H7 (cell line): Measurements from ENCODE around the gene ACSL1. TPM values are rescaled to one million over a fixed set of nuclear protein-coding genes. Genes with fewer than 3 reads are reported as not detected.

ENCODE experiments used
- DNase-seq: peaks from one replicate; pipeline ENCODE4 v3.0.0; 2012
- H3K27me3 ChIP-seq: 2 replicates; pipeline ENCODE4 v1.6.0; 2011; ENCODE audit warnings: mild to moderate bottlenecking, low read length; ENCODE audit not compliant: control insufficient read depth, insufficient read depth
- H3K36me3 ChIP-seq: replicated peaks from 2 replicates; pipeline ENCODE4 v1.5.1; 2011; ENCODE audit warnings: low read length; ENCODE audit not compliant: control insufficient read depth, insufficient read depth
- H3K4me3 ChIP-seq: 2 replicates; pipeline ENCODE4 v1.5.1; 2011; ENCODE audit warnings: low read depth, mild to moderate bottlenecking, control low read depth, low read length, moderate library complexity; ENCODE audit not compliant: insufficient read depth
- total RNA-seq: library from RNA; depleted of rRNA; stranded (reverse); fragments of >200 nt; shearing (Covaris generic); gene quantifications from 2 replicates; pipeline ENCODE4 v1.2.3, GENCODE V29; 2014

The ACSL1 gene
- total RNA-seq, 1 experiment from 2014 or later, result 3.5 TPM

DNA sequence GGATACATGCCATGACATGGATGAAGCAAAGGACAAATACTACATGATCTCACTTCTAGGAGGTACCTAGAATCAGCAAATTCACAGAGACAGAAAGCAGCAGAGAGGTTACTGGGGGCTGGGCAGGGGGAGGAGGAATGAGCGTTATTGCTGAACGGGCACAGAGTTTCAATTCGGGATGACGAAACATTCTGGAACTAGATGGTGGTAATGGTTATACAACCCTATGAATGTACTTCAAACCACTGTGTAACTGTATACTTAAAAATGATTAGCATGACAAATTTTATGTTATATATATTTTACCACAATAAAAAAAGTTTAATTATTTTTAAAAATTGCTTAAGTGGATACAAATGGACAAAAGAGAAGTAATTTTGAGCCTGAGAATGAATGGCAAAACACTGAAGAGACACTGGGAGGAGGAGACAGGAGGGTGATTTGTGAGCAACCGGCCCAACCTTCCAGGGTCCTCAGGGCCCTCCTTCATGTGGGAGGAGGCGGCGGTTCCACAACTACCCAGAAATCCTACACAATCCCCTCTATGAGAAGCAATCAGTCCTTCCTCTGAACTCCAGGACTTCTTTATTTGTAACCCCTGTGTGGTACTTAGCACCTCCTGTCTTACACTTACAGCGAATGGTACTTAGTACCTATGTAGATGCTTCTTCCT is 14.1 kb downstream of the ACSL1 start:
- Histone ChIP-seq H3K4me3 (no peak overlapping the region), H3K36me3 (no peaks in the 10 kb centered on the region), H3K27me3 (no peaks in the 10 kb centered on the region)
- DNase-seq, result no peak

- Histone ChIP-seq H3K4me3 (no peak overlapping the region), H3K27me3 (no peaks in the 10 kb centered on the region; the same call in 1 of the 2 replicates), H3K36me3 (no peaks in the 10 kb centered on the region)
- DNase-seq, result no peak
Observed at GRCh38 chr4:184810720-184811119, 15.0 kb downstream of the ACSL1 start.

DNA sequence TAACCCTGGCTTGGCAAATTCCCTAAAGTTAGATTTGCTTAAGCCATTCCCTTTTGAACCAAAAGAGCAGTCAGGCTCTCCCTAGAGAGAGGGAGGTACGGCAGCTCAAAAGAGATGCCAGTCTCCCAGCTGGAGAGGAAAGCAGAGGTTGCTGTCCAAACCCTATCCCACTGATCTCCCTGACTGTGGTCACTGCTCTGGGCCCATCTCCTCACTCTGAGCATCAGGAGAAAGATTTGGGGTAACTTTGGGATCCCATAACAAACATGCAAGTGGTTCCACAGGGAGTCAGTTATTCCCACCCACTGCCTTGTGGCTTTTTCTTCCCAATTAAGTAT is 17.1 kb downstream of the ACSL1 start:
- no peak overlapping the region for H3K4me3 ChIP-seq
- no peak for DNase-seq
- no peaks in the 10 kb centered on the region for H3K36me3 ChIP-seq
- no peaks in the 10 kb centered on the region; the same call in 1 of the 2 replicates for H3K27me3 ChIP-seq

DNA sequence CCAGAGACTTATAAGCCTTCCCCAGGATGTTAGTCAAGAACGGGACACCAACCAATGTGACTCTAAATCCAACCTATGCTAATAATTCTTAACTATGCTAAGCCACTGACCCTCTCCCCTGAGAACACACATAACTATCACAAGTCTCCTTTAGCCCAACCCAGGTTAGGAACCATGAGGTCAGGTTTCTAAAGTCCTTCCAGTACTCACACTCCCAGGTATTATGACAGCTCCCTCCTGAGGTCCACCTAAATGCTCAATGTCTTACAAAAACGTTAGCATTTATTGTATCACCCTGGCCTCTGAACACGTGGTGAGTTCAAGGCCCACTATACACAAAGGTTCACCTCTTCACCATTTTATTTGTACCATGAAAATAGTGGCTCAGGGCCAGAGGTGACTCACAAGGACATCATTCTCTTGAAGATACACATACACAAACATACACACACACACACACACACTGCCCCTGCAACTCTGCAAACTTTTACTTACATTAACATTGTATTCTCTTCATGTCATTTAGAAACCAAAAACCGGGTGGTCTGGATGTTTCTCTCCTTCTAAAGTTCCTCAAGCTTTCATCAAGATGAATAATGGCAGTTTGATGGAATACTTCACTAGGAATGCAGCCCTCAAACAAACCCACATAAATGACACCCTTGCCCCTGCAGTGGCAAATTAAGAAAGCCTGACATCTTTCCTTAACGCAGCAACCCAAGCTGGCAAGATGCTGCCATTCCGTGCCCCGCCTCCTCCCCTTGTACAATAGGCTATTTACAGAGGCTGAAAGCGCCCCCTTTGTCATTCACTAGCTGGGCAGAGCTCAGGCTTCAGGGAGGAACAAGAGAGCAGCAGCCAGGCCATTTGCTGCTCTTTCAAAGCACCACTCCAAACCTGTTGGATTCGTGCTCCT is 17.7 kb downstream of the ACSL1 start:
- no peak overlapping the region for H3K4me3 ChIP-seq
- peak; percentile 82 for DNase-seq
- no peaks in the 10 kb centered on the region for H3K36me3 ChIP-seq
- no peaks in the 10 kb centered on the region; the same call in 1 of the 2 replicates for H3K27me3 ChIP-seq

GRCh38 chr4:184807256-184807655 is 18.5 kb downstream of the ACSL1 start:
- no peak for DNase-seq
- H3K27me3 ChIP-seq, result no peaks in the 10 kb centered on the region; the same call in 1 of the 2 replicates
- no peak overlapping the region for H3K4me3 ChIP-seq
- H3K36me3 ChIP-seq, result no peaks in the 10 kb centered on the region

DNA sequence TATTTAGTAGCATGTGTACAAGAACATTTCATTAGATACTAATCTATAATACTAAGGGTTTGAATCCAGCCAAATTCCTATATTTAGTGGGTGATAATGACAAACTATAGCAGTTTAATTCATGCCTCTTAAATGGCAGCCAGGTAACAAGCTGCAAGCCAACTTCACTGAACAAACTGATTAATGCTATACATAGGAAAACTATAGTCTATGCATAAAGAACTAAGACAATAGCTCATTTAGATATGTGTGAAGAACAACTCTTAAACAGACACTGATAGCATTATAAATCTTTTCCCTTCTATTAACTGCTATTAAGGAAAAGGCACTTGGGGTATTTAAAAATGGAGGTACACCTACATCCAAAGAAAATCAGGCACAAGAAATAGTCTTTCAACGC is 19.1 kb downstream of the ACSL1 start:
- H3K4me3 ChIP-seq, result no peak overlapping the region
- H3K27me3 ChIP-seq, result no peaks in the 10 kb centered on the region; the same call in 1 of the 2 replicates
- H3K36me3 ChIP-seq, result no peaks in the 10 kb centered on the region
- no peak for DNase-seq

DNA sequence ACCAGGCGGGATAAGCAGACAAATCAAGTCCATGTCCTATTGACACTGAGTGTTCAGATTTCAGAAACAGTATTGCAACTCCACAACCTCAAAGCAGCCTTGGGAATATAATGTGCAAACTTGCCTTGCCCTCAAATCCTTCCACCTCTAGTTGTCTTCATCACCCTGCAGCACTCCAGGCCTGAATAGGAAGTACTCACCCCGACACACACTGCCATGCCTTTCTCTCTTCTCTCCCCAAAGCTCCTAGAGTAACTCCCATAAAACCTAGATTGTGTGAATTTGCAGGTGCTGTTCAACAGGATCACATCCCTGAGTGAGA is 19.6 kb downstream of the ACSL1 start:
- DNase-seq, result no peak
- Histone ChIP-seq H3K4me3 (no peak overlapping the region), H3K27me3 (no peaks in the 10 kb centered on the region; the same call in 1 of the 2 replicates), H3K36me3 (no peaks in the 10 kb centered on the region)

- H3K4me3 ChIP-seq, result no peak overlapping the region
- DNase-seq, result peak; percentile 49
- H3K36me3 ChIP-seq, result no peaks in the 10 kb centered on the region
- no peaks in the 10 kb centered on the region; the same call in 1 of the 2 replicates for H3K27me3 ChIP-seq
Observed at GRCh38 chr4:184805462-184806228, 20.1 kb downstream of the ACSL1 start.

DNA sequence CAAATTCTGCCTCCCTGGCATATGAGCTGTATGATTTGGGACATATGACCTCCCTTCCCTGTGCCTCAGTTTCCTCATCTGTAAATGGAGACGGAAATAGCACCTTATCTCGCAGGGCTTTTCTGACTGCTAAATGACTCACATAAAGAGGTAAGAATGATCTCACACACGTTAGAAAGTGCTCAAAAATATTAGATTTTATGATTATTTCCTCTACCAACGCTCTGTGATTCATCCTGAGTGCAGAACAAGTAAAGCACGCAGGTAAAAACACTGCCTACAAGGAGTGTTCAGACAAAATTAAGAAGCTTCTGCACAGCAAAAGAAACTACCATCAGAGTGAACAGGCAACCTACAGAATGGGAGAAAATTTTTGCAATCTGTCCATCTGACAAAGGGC is 21.1 kb downstream of the ACSL1 start:
- no peaks in the 10 kb centered on the region; the same call in 1 of the 2 replicates for H3K27me3 ChIP-seq
- no peak overlapping the region for H3K4me3 ChIP-seq
- DNase-seq, result no peak
- H3K36me3 ChIP-seq, result no peaks in the 10 kb centered on the region

GRCh38 chr4:184803874-184804273 is 21.9 kb downstream of the ACSL1 start:
- Histone ChIP-seq H3K4me3 (no peak overlapping the region), H3K36me3 (no peaks in the 10 kb centered on the region), H3K27me3 (no peaks in the 10 kb centered on the region; the same call in 1 of the 2 replicates)
- no peak for DNase-seq

DNA sequence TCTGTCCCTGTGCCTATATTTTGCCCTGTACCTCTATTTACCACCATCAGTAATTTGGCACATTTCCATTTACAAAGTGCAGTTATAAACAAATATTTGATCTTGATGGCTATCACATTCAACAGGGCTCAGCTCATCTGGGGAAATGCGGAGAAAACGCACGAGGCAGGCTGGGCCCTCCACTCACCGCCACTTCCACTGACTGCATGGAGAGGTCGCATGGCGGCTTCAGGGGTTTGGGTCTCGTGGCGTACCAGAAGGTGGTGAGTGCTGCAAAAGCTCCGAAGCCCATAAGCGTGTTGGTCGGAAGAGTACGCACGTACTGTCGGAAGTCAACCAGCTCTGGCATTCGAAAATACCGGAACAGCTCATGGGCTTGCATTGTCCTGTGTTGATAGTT is 22.6 kb downstream of the ACSL1 start:
- DNase-seq, result no peak
- Histone ChIP-seq H3K4me3 (no peak overlapping the region), H3K36me3 (no peaks in the 10 kb centered on the region), H3K27me3 (no peaks in the 10 kb centered on the region; the same call in 1 of the 2 replicates)

DNA sequence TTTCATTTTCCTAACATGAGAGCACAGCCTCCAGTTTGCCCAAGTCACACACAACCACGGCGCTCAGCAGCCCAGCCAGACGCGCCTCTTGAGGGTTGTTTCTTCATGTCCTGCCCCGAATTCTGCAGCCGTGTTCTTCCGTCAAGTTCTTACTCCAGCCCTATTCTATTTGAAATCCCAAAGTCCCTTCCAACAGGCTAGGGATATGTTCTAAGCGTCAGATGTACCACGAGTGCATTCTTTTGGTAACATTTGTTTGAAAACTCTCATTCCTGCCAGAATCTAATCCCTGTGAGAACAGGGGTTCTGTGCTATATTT is 23.1 kb downstream of the ACSL1 start:
- H3K4me3 ChIP-seq, result no peak overlapping the region
- no peaks in the 10 kb centered on the region for H3K36me3 ChIP-seq
- H3K27me3 ChIP-seq, result no peaks in the 10 kb centered on the region; the same call in 1 of the 2 replicates
- DNase-seq, result no peak

DNA sequence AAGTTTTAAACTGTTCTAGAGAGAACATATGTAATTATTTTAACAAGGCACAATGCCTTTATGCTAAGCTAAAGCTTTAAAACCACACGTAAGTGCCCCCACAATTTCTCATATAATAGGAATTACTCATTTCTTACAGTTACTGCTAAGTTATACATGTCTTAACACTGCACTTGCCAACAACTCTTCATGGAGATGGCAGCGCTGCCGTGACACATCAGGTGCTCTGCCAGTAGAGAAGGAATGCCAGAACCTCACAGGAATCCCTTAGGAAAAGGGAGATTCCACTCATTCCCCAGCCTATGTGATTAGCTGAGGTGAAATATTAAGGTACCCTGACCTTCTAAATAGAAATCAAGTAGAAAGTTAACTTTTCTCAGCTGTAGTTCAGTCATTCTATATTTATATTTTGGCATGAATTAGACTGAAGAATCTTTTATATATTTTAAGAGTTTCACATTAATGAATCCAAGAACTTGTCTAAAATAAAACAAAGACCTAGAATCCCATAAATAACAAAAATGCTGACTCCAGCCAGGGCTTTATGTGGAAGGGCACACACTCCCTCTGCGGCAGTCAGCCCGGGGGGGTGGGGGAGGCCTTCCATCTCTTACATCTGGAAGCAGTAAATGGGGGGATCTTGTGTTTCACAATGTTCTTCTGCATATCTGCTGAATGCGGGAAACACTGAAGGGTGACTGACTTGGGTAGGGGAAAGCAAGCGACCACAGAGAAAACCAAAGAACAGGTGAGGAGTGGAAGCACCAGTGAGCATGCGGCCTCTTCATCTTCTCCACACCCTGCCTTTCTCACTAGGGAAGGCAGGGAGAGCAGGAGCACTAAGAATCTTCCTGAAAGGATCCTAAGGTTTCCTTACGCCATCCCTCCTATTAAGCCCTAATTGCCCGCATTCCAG is 23.7 kb downstream of the ACSL1 start:
- Histone ChIP-seq H3K4me3 (no peak overlapping the region), H3K36me3 (no peaks in the 10 kb centered on the region), H3K27me3 (no peaks in the 10 kb centered on the region; the same call in 1 of the 2 replicates)
- DNase-seq, result no peak

DNA sequence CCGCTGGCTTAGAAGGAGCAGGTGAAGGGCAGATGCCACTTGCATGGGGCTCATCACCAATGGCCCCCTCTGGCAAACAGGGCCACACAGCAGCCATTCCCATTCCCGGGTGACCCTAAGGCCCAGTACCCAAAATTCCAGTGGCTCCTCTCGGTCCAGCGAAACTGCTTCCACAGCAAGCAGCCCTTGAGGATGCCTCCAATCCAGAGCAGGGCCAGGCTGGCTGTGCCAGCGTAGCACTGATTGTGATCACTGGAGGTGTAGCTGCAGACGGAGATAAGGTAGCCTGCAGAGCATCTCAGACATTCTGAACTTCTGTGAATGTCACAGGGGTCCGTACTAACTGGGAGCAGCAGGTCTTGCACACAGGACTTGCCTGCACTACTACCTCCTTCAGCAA is 27.3 kb downstream of the ACSL1 start:
- no peak overlapping the region for H3K4me3 ChIP-seq
- no peaks in the 10 kb centered on the region for H3K36me3 ChIP-seq
- no peaks in the 10 kb centered on the region; the same call in 1 of the 2 replicates for H3K27me3 ChIP-seq
- DNase-seq, result no peak
